OCI-LY7 (cell line): ENCODE measurements around the gene OLAH. TPM values are rescaled to one million over a fixed set of nuclear protein-coding genes. Genes with fewer than 3 reads are reported as not detected.
"Not testable (repeated sequence)": the region's sequence is repeated elsewhere in the genome, so short reads cannot be mapped to it uniquely, and the experiment has no call there.

Experiments used
- BruUV-seq: library from RNA; stranded (reverse); fragments of 400-500 nt; replicated peaks from 2 replicates; lab custom pipeline; 2021; lab: Mats Ljungman, UMichigan
- CTCF ChIA-PET: fragments of 300-600 bp; sonication (Branson Sonifier 250); formaldehyde crosslinking; loops from one replicate; lab custom pipeline; 2022; ENCODE audit warnings: antibody characterized with exemption; ENCODE audit not compliant: unreplicated experiment; lab: Charles Lee
- POLR2A ChIA-PET: fragments of 300-600 bp; sonication (Branson Sonifier 250); formaldehyde crosslinking; loops from one replicate; lab custom pipeline; 2022; ENCODE audit warnings: antibody characterized with exemption; lab: Charles Lee
- DNase-seq: peaks from one replicate; pipeline ENCODE4 v3.0.0-alpha.2; 2015; ENCODE audit warnings: low spot score
- H2AFZ ChIP-seq: fragments of 200-600 bp; sonication (generic), shearing (Covaris generic); 2 replicates; pipeline ENCODE4 v1.6.1; 2014; ENCODE audit warnings: mild to moderate bottlenecking, antibody characterized with exemption, low read length, moderate library complexity
- H3K27ac ChIP-seq: fragments of 200-600 bp; sonication (generic); 2 replicates; pipeline ENCODE4 v1.5.1; 2014; ENCODE audit warnings: mixed run types, low read depth, mild to moderate bottlenecking, moderate library complexity, low read length, inconsistent platforms; ENCODE audit not compliant: poor library complexity, severe bottlenecking
- H3K36me3 ChIP-seq: fragments of 200-600 bp; sonication (generic); 2 replicates; pipeline ENCODE4 v1.6.1; 2014; ENCODE audit warnings: mild to moderate bottlenecking, antibody characterized with exemption, low read length, moderate library complexity, mixed read lengths; ENCODE audit not compliant: insufficient read depth
- H3K4me1 ChIP-seq: fragments of 200-600 bp; sonication (generic); 2 replicates; pipeline ENCODE4 v1.5.1; 2014; ENCODE audit warnings: mild to moderate bottlenecking, low read length; ENCODE audit not compliant: insufficient read depth, poor library complexity, severe bottlenecking
- H3K4me2 ChIP-seq: fragments of 200-600 bp; sonication (generic); 2 replicates; pipeline ENCODE4 v1.6.1; 2014; ENCODE audit warnings: mild to moderate bottlenecking, low read length
- H3K4me3 ChIP-seq: fragments of 200-600 bp; sonication (generic); 2 replicates; pipeline ENCODE4 v1.5.1; 2014; ENCODE audit warnings: mild to moderate bottlenecking, low read depth, low read length; ENCODE audit not compliant: poor library complexity, severe bottlenecking
- H3K79me2 ChIP-seq: fragments of 200-600 bp; sonication (generic); 2 replicates; pipeline ENCODE4 v1.6.1; 2016; ENCODE audit warnings: low read depth, mild to moderate bottlenecking, low read length, moderate library complexity, mixed read lengths; ENCODE audit not compliant: insufficient read depth
- H3K9me2 ChIP-seq: fragments of 200-600 bp; sonication (generic); 2 replicates; pipeline ENCODE4 v1.6.1; 2016; ENCODE audit warnings: mild to moderate bottlenecking, low read length, mixed read lengths; ENCODE audit not compliant: insufficient read depth
- H3K9me3 ChIP-seq: fragments of 200-600 bp; sonication (generic); 2 replicates; pipeline ENCODE4 v1.6.1; 2014; ENCODE audit warnings: mild to moderate bottlenecking, mixed run types, low read length, mixed read lengths
- H4K20me1 ChIP-seq: fragments of 200-600 bp; sonication (generic); 2 replicates; pipeline ENCODE4 v1.6.1; 2014; ENCODE audit warnings: mild to moderate bottlenecking, antibody characterized with exemption, low read length, moderate library complexity, mixed read lengths; ENCODE audit not compliant: insufficient read depth
- CTCF ChIP-seq: fragments of 200-600 bp; sonication (generic); conservative IDR thresholded peaks from 2 replicates; pipeline ENCODE4 v1.5.1; 2014; ENCODE audit warnings: mild to moderate bottlenecking, antibody characterized with exemption, low read length, moderate library complexity, mixed read lengths
- intact Hi-C: fragments of 100-400 bp; cut with micrococcal nuclease; formaldehyde crosslinking; loops from one replicate; pipeline ENCODE4 v1.10.0; 2022; ENCODE audit not compliant: unreplicated experiment
- total RNA-seq, 2 experiments: library from RNA; depleted of rRNA in 1 of 2; stranded (reverse); fragments of >200 nt in 1 of 2; shearing (Covaris generic) in 1 of 2; gene quantifications; 2 replicates each; pipeline ENCODE4 v1.2.3, GENCODE V29; 2014 to 2022

Gene OLAH
- total RNA-seq, 2 experiments from 2014 or later, result not detected

GRCh38 chr10:15015451-15015850, 28.3 kb upstream of the OLAH start:
- Histone ChIP-seq H2AFZ (no peak overlapping the region), H4K20me1 (no peaks in the 10 kb centered on the region), H3K9me3 (no peaks in the 10 kb centered on the region), H3K9me2 (no peaks in the 10 kb centered on the region), H3K4me2 (no peak overlapping the region), H3K4me3 (no peak overlapping the region), H3K36me3 (no peaks in the 10 kb centered on the region), H3K79me2 (no peaks in the 10 kb centered on the region), H3K4me1 (no peaks in the 10 kb centered on the region), H3K27ac (no peak overlapping the region)
- BruUV-seq, result no TSS peak
- TF ChIP-seq CTCF, result no peak
- POLR2A ChIA-PET, result no interaction called here
- intact Hi-C loops, result no loop called here
- CTCF ChIA-PET, result no interaction called here
- DNase-seq, result no peak

- POLR2A ChIA-PET, result not testable (repeated sequence)
These were observed 22.8 kb upstream of the OLAH start for GRCh38 chr10:15020966-15021365.

GRCh38 chr10:15023079-15023478, 20.7 kb upstream of the OLAH start:
- H3K36me3 ChIP-seq, H2AFZ ChIP-seq, H3K4me1 ChIP-seq, POLR2A ChIA-PET, BruUV-seq, CTCF ChIA-PET, intact Hi-C loops, H3K27ac ChIP-seq, H3K9me3 ChIP-seq, H3K4me3 ChIP-seq, H3K79me2 ChIP-seq, H3K4me2 ChIP-seq, H4K20me1 ChIP-seq, DNase-seq, H3K9me2 ChIP-seq: not testable (repeated sequence)

More at GRCh38 chr10:15020966-15021365, 22.8 kb upstream of the OLAH start:
- H4K20me1 ChIP-seq, H3K9me3 ChIP-seq, intact Hi-C loops, CTCF ChIA-PET, H2AFZ ChIP-seq, BruUV-seq, H3K9me2 ChIP-seq, H3K4me1 ChIP-seq, H3K79me2 ChIP-seq, H3K4me3 ChIP-seq, H3K27ac ChIP-seq, H3K4me2 ChIP-seq, DNase-seq, H3K36me3 ChIP-seq: not testable (repeated sequence)

- H3K9me3 ChIP-seq, BruUV-seq, H3K79me2 ChIP-seq, CTCF ChIA-PET, intact Hi-C loops, H3K4me3 ChIP-seq, H3K27ac ChIP-seq, H2AFZ ChIP-seq, H3K9me2 ChIP-seq, H4K20me1 ChIP-seq, H3K4me2 ChIP-seq, H3K4me1 ChIP-seq, POLR2A ChIA-PET, DNase-seq, H3K36me3 ChIP-seq: not testable (repeated sequence)
These were observed 19.4 kb upstream of the OLAH start for GRCh38 chr10:15024017-15025004.

GRCh38 chr10:15025040-15025439, 18.7 kb upstream of the OLAH start:
- H3K4me2 ChIP-seq, CTCF ChIA-PET, H2AFZ ChIP-seq, H4K20me1 ChIP-seq, H3K4me3 ChIP-seq, DNase-seq, BruUV-seq, H3K79me2 ChIP-seq, H3K9me3 ChIP-seq, H3K36me3 ChIP-seq, POLR2A ChIA-PET, H3K27ac ChIP-seq, intact Hi-C loops, H3K4me1 ChIP-seq, H3K9me2 ChIP-seq: not testable (repeated sequence)
